ENCODE data around the gene PRH2.

The PRH2 gene

GRCh38 chr12:10901427-10901826 lies 27.6 kb upstream of the PRH2 start:
- H3K4me3 ChIP-seq (ENCODE audit: low read depth, low read length): no peak overlapping the region
- no peak for TF ChIP-seq CTCF (IDR thresholded peaks at IDR 0.05; ENCODE audit: low read depth, low read length)

- H3K4me3 ChIP-seq (ENCODE audit: low read depth, low read length): no peak overlapping the region
- TF ChIP-seq CTCF (IDR thresholded peaks at IDR 0.05; ENCODE audit: low read depth, low read length): no peak
These were observed 24.4 kb upstream of the PRH2 start for GRCh38 chr12:10904686-10905085.

- H3K4me3 ChIP-seq (ENCODE audit: low read depth, low read length): no peak within 1 kb of the TSS
- TF ChIP-seq CTCF (IDR thresholded peaks at IDR 0.05; ENCODE audit: low read depth, low read length): no peak
These were observed 19.6 kb upstream of the PRH2 start, which contains the start of gene TAS2R13 for GRCh38 chr12:10909462-10909861. Gene TAS2R13, minus strand, starts transcription at chr12:10909562. Its CDS starts 264 bp downstream, at chr12:10909298.

- H3K4me3 ChIP-seq (ENCODE audit: low read depth, low read length): no peak overlapping the region
- TF ChIP-seq CTCF (IDR thresholded peaks at IDR 0.05; ENCODE audit: low read depth, low read length): no peak
These were observed 18.7 kb upstream of the PRH2 start for GRCh38 chr12:10910380-10910779.

- no peak for TF ChIP-seq CTCF (IDR thresholded peaks at IDR 0.05; ENCODE audit: low read depth, low read length)
- no peak overlapping the region for H3K4me3 ChIP-seq (ENCODE audit: low read depth, low read length)
These were observed 9.2 kb upstream of the PRH2 start for GRCh38 chr12:10919809-10920208.

- TF ChIP-seq CTCF (IDR thresholded peaks at IDR 0.05; ENCODE audit: low read depth, low read length): no peak
- no peak overlapping the region for H3K4me3 ChIP-seq (ENCODE audit: low read depth, low read length)
These were observed 2.8 kb upstream of the PRH2 start for GRCh38 chr12:10926269-10926668.

GRCh38 chr12:10936506-10936905 lies 7.5 kb downstream of the PRH2 start:
- no peak overlapping the region for H3K4me3 ChIP-seq (ENCODE audit: low read depth, low read length)
- no peak for TF ChIP-seq CTCF (IDR thresholded peaks at IDR 0.05; ENCODE audit: low read depth, low read length)

Data from WI38 (cell line).